ENCODE results near the gene CHAF1B.
"Not testable (repeated sequence)": the region's sequence is repeated elsewhere in the genome, so short reads cannot be mapped to it uniquely, and the experiment has no call there.

CHAF1B gene

DNA sequence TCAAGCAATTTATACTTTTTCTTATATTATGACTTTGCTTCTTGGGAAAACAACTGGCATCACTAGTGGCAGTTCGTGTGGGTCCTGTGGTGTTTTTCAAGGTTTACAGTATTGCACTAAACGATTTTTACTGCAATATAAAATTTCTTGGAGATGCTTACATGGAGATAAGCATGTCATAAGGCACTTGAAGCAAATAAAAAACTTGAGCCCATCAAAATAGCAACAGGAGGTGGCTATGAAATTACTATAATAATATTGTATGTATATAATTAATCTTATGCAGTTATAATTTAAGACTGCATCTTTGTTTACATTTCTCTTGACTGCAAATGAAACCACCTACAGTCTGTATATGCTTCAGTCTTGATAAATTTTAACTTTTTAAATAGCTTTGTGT is 29.3 kb upstream of the CHAF1B start:
- Histone ChIP-seq H3K4me3 (ENCODE audit: low read depth, low read length) (no peak overlapping the region), H3K27ac (ENCODE audit: low read depth, low read length) (no peak overlapping the region), H3K27me3 (ENCODE audit: control insufficient read depth, insufficient read depth, low read length) (no peaks in the 10 kb centered on the region), H3K9ac (ENCODE audit: low read length) (no peak overlapping the region), H3K36me3 (ENCODE audit: control insufficient read depth, insufficient read depth, low read length) (peaks cover 82% of the 10 kb centered on the region), H3K4me1 (ENCODE audit: control insufficient read depth, insufficient read depth, low read length) (no peaks in the 10 kb centered on the region), H3K9me3 (ENCODE audit: control insufficient read depth, insufficient read depth, low read depth, low read length) (no peaks in the 10 kb centered on the region)

DNA sequence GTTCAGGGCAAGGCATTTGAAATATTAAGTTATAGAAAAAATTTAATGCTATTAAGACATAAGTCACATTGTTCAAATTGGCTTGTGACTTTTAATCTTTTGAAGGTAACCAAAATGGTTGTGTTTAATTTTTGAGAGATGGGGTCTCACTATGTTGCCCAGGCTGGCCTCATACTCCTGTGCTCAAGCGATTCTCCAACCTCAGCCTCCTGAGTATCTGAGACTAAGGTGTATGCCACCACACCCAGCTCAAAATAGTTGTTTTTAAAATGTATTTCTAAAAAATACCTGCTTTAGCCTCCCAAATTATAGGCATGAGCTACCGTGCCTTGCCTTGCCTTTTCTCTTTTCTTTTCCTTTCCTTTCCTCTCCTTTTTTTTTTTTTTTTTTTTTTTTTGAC is 26.0 kb upstream of the CHAF1B start:
- H3K27ac ChIP-seq (ENCODE audit: low read depth, low read length), result no peak overlapping the region
- H3K27me3 ChIP-seq (ENCODE audit: control insufficient read depth, insufficient read depth, low read length), result no peaks in the 10 kb centered on the region
- peaks cover 86% of the 10 kb centered on the region for H3K36me3 ChIP-seq (ENCODE audit: control insufficient read depth, insufficient read depth, low read length)
- no peak overlapping the region for H3K9ac ChIP-seq (ENCODE audit: low read length)
- H3K4me3 ChIP-seq (ENCODE audit: low read depth, low read length), result no peak overlapping the region
- H3K9me3 ChIP-seq (ENCODE audit: control insufficient read depth, insufficient read depth, low read depth, low read length), result no peaks in the 10 kb centered on the region
- H3K4me1 ChIP-seq (ENCODE audit: control insufficient read depth, insufficient read depth, low read length), result no peaks in the 10 kb centered on the region

DNA sequence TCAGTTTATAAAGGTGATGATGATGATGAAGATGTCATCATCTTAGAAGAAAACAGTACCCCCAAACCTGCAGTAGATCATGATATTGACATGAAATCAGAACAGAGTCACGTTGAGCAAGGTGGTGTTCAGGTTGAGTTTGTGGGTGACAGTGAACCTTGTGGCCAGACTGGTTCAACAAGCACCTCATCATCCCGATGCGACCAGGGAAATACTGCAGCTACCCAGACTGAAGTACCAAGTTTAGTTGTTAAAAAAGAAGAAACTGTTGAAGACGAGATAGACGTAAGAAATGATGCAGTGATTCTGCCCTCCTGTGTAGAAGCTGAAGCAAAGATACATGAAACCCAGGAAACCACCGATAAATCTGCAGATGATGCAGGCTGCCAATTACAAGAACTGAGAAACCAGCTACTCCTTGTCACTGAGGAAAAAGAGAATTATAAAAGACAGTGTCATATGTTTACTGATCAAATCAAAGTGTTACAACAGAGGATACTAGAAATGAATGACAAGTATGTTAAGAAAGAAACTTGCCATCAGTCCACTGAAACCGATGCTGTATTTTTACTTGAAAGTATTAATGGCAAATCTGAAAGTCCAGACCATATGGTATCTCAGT is 16.0 kb upstream of the CHAF1B start:
- no peak overlapping the region for H3K9ac ChIP-seq (ENCODE audit: low read length)

DNA sequence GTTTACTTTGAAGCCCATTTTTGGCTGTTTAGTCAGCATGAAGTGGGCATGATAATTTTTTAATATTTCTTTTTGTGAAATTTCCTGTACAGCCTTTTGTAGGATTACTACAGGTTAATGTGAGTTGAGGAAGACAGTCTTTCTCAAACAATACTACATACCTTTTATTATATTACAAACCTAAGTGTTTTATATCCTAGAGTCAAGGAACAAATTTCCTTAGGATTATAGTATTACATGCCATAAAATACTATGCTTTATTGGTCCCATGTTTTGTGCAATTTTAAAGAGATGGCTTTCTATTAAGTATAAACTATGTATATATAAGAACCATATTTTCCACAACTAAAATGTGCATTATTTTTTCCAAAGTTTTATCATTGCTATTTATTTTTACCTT is 9.2 kb upstream of the CHAF1B start:
- Histone ChIP-seq H3K9ac (ENCODE audit: low read length) (no peak overlapping the region), H3K27ac (ENCODE audit: low read depth, low read length) (no peak overlapping the region), H3K9me3 (ENCODE audit: control insufficient read depth, insufficient read depth, low read depth, low read length) (no peaks in the 10 kb centered on the region), H3K36me3 (ENCODE audit: control insufficient read depth, insufficient read depth, low read length) (peaks cover 65% of the 10 kb centered on the region), H3K4me1 (ENCODE audit: control insufficient read depth, insufficient read depth, low read length) (no peaks in the 10 kb centered on the region), H3K4me3 (ENCODE audit: low read depth, low read length) (no peak overlapping the region), H3K27me3 (ENCODE audit: control insufficient read depth, insufficient read depth, low read length) (no peaks in the 10 kb centered on the region)

More for the DNA sequence above, 16.0 kb upstream of the CHAF1B start:
- H3K4me1 ChIP-seq (ENCODE audit: control insufficient read depth, insufficient read depth, low read length), result no peaks in the 10 kb centered on the region
- no peaks in the 10 kb centered on the region for H3K9me3 ChIP-seq (ENCODE audit: control insufficient read depth, insufficient read depth, low read depth, low read length)
- peaks cover 93% of the 10 kb centered on the region for H3K36me3 ChIP-seq (ENCODE audit: control insufficient read depth, insufficient read depth, low read length)
- H3K4me3 ChIP-seq (ENCODE audit: low read depth, low read length), result no peak overlapping the region
- no peaks in the 10 kb centered on the region for H3K27me3 ChIP-seq (ENCODE audit: control insufficient read depth, insufficient read depth, low read length)
- H3K27ac ChIP-seq (ENCODE audit: low read depth, low read length), result no peak overlapping the region

DNA sequence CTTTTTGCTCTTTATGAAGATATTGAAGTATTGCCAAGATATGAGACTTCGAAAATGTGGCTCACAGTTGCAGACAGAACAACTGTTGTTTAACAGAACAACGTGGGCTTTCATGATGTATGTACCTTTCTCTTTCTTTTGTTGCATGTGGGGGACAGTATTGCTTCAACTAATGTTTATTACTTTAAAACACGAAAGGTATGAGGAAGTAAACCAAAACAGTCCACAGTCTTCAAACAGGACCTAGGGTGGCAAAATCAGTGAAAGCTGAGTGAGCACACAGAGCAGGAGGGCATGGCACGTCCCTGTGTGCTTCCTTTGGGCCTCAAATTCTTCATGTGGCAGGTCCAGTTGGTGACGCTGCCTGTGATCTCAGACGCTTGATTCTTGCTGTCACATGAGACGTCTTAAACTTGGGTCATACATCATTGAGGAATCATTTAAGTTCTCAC is 7.8 kb upstream of the CHAF1B start:
- Histone ChIP-seq H3K9me3 (ENCODE audit: control insufficient read depth, insufficient read depth, low read depth, low read length) (no peaks in the 10 kb centered on the region), H3K27me3 (ENCODE audit: control insufficient read depth, insufficient read depth, low read length) (no peaks in the 10 kb centered on the region), H3K36me3 (ENCODE audit: control insufficient read depth, insufficient read depth, low read length) (peaks cover 52% of the 10 kb centered on the region), H3K27ac (ENCODE audit: low read depth, low read length) (no peak overlapping the region), H3K9ac (ENCODE audit: low read length) (no peak overlapping the region), H3K4me1 (ENCODE audit: control insufficient read depth, insufficient read depth, low read length) (no peaks in the 10 kb centered on the region), H3K4me3 (ENCODE audit: low read depth, low read length) (no peak overlapping the region)

DNA sequence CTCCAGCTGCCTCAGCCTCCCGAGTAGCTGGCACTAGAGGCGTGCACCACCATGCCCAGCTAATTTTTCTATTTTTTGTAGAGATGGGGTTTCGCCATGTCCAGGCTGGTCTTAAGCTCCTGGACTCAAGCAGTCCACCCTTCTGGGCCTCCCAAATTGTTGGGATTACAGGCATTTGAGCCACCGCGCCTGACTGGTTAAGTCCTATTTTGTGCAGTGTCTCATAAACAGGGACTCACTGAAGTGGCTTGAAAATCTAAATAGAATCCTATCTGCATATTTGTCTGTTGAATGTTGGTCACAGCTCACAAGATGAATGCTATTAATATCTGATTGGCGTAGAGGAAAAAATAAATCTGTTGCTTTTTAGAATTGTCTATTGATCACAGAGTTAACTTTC is 5.9 kb upstream of the CHAF1B start:
- H3K4me3 ChIP-seq (ENCODE audit: low read depth, low read length), result no peak overlapping the region
- no peaks in the 10 kb centered on the region for H3K9me3 ChIP-seq (ENCODE audit: control insufficient read depth, insufficient read depth, low read depth, low read length)
- H3K9ac ChIP-seq (ENCODE audit: low read length), result no peak overlapping the region
- H3K36me3 ChIP-seq (ENCODE audit: control insufficient read depth, insufficient read depth, low read length), result peaks cover 34% of the 10 kb centered on the region
- no peaks in the 10 kb centered on the region for H3K27me3 ChIP-seq (ENCODE audit: control insufficient read depth, insufficient read depth, low read length)
- H3K27ac ChIP-seq (ENCODE audit: low read depth, low read length), result no peak overlapping the region
- H3K4me1 ChIP-seq (ENCODE audit: control insufficient read depth, insufficient read depth, low read length), result no peaks in the 10 kb centered on the region

DNA sequence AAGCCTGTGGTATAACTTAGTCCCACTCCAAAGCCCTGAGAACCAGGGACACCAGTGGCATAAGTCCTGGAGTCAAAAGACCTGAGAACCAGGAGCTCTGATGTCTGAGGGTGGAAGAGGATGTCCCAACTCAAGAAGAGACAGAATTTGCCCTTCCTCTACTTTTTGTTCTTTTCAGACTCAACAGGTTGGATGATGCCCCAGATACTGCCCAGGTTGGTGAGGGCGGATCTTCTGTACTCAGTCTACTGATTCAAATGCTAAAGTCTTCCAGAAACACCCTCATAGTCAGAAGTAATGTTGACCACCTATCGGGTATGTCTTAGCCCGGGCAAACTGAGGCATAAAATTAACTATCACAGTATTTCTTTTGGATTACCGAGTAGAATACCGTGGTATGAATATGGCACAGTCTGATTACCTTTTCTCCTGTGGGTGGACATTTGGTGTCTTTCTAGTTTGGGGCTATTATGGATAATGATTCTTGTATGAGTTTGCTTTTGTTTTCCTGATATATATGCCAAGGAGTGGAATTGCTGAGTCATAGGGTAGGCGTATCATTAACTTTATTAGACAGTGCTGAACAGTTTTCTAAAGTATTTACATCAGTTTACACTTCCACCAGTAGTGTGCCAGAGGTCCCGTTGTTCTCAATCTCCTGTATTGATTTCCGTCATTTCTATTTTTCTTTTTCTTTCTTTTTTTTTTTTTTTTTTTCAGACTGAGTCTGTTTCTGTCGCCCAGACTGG is 3.2 kb upstream of the CHAF1B start:
- Histone ChIP-seq H3K27ac (ENCODE audit: low read depth, low read length) (no peak overlapping the region), H3K4me3 (ENCODE audit: low read depth, low read length) (no peak overlapping the region), H3K27me3 (ENCODE audit: control insufficient read depth, insufficient read depth, low read length) (no peaks in the 10 kb centered on the region), H3K36me3 (ENCODE audit: control insufficient read depth, insufficient read depth, low read length) (peaks cover 12% of the 10 kb centered on the region), H3K9me3 (ENCODE audit: control insufficient read depth, insufficient read depth, low read depth, low read length) (no peaks in the 10 kb centered on the region), H3K4me1 (ENCODE audit: control insufficient read depth, insufficient read depth, low read length) (peaks cover 10% of the 10 kb centered on the region), H3K9ac (ENCODE audit: low read length) (no peak overlapping the region)

DNA sequence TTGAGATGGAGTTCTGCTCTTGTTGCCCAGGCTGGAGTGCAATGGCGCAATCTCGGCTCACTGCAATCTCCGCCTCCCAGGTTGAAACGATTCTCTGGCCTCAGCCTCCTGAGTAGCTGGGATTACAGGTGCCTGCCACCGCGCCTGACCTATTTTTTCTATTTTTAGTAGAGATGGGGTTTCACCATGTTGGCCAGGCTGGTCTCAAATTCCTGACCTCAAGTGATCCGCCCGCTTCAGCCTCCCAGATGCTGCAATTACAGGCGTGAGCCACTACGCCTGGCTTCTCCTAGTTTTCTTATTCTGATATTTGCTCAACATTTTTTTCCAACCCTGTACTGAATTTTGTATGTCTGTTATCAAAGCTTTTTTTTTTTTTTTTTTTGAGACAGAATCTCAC is 2.5 kb upstream of the CHAF1B start:
- H3K9me3 ChIP-seq (ENCODE audit: control insufficient read depth, insufficient read depth, low read depth, low read length), result not testable (repeated sequence)

DNA sequence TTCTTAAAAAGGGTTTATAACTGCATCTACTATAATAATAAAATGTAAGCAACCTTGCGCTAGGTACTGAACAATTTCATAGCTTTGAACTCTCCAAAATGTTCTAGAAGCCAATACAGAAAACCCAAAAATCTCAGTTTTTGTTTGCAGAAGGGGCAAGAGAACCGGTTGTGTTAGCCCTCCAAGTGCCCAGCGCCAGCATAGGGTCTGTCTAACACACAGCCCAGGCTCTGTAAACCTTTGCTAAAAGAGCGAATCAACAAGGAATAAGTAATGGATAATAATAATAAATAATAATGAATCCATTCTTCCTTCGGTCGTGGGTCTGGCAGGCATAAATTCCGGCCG is 333 bp upstream of the CHAF1B start:
- H3K4me3 ChIP-seq (ENCODE audit: low read depth, low read length), result peak overlapping the region; percentile 52
- H3K27me3 ChIP-seq (ENCODE audit: control insufficient read depth, insufficient read depth, low read length), result no peaks in the 10 kb centered on the region
- H3K4me1 ChIP-seq (ENCODE audit: control insufficient read depth, insufficient read depth, low read length), result peaks cover 10% of the 10 kb centered on the region
- H3K27ac ChIP-seq (ENCODE audit: low read depth, low read length), result no peak overlapping the region
- peaks cover 2% of the 10 kb centered on the region; the same call in 1 of the 2 replicates for H3K36me3 ChIP-seq (ENCODE audit: control insufficient read depth, insufficient read depth, low read length)
- no peaks in the 10 kb centered on the region for H3K9me3 ChIP-seq (ENCODE audit: control insufficient read depth, insufficient read depth, low read depth, low read length)
- no peak overlapping the region for H3K9ac ChIP-seq (ENCODE audit: low read length)

More for the DNA sequence above, 2.5 kb upstream of the CHAF1B start:
- not testable (repeated sequence) for H3K4me3 ChIP-seq (ENCODE audit: low read depth, low read length); H3K4me1 ChIP-seq (ENCODE audit: control insufficient read depth, insufficient read depth, low read length); H3K27me3 ChIP-seq (ENCODE audit: control insufficient read depth, insufficient read depth, low read length); H3K27ac ChIP-seq (ENCODE audit: low read depth, low read length); H3K36me3 ChIP-seq (ENCODE audit: control insufficient read depth, insufficient read depth, low read length); H3K9ac ChIP-seq (ENCODE audit: low read length)

DNA sequence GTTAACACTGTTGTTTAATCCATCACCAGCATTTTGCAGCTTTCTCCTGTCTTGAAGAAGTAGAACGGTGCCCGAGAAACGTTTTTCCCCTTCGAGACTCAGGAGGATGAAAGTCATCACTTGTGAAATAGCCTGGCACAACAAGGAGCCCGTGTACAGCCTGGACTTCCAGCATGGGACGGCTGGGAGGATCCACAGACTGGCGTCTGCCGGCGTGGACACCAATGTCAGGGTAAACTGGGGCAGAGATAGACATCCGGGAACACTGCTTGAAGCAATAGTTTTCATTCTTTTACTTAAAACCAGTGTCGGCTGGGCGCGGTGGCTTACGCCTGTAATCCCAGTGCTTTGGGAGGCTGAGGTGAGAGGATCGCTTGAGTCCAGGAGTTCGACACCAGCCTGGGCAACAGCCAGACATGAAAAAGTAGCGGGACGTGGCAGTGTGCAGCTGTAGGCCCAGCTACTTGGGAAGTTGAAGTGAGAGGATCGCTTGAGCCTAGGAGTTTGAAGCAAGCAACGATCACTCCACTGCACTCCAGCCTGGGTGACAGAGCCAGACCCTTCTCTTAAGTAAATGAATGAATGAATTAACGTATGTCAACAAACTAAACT is 945 bp downstream of the CHAF1B start:
- no peaks in the 10 kb centered on the region for H3K27me3 ChIP-seq (ENCODE audit: control insufficient read depth, insufficient read depth, low read length)
- H3K9me3 ChIP-seq (ENCODE audit: control insufficient read depth, insufficient read depth, low read depth, low read length), result no peaks in the 10 kb centered on the region
- H3K4me1 ChIP-seq (ENCODE audit: control insufficient read depth, insufficient read depth, low read length), result peaks cover 10% of the 10 kb centered on the region
- H3K4me3 ChIP-seq (ENCODE audit: low read depth, low read length), result peak overlapping the region; percentile 93
- peak overlapping the region; percentile 82 for H3K9ac ChIP-seq (ENCODE audit: low read length)
- H3K27ac ChIP-seq (ENCODE audit: low read depth, low read length), result no peak overlapping the region
- peaks cover 13% of the 10 kb centered on the region for H3K36me3 ChIP-seq (ENCODE audit: control insufficient read depth, insufficient read depth, low read length)

DNA sequence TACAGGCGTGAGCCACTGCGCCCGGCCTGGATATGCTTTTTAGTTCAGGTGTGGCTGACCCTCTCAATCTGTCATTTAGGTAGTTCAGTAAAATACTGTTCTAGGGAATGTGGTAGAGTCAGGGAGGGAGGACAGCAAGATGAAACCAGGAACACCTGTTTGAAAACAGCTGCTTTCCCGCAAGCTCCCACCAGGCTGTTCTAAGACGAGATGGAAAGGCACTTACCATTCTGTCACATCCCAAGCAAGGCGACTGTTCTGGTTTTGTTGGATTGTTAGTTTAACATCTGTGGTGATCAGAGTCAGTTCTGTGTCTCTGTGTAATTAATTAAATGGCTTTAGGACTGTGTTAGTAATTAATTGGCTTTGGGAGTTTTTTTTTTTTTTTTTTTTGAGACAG is 2.9 kb downstream of the CHAF1B start:
- Histone ChIP-seq H3K4me1 (ENCODE audit: control insufficient read depth, insufficient read depth, low read length) (peaks cover 10% of the 10 kb centered on the region), H3K36me3 (ENCODE audit: control insufficient read depth, insufficient read depth, low read length) (peaks cover 24% of the 10 kb centered on the region), H3K4me3 (ENCODE audit: low read depth, low read length) (no peak overlapping the region), H3K27ac (ENCODE audit: low read depth, low read length) (no peak overlapping the region), H3K27me3 (ENCODE audit: control insufficient read depth, insufficient read depth, low read length) (no peaks in the 10 kb centered on the region), H3K9me3 (ENCODE audit: control insufficient read depth, insufficient read depth, low read depth, low read length) (peaks cover 6% of the 10 kb centered on the region; the same call in 1 of the 2 replicates), H3K9ac (ENCODE audit: low read length) (no peak overlapping the region)

All from HUES6 (cell line).